Vagina (tissue), 2 donors: Measurements from ENCODE around the gene NCOA7. TPM values are rescaled to one million over a fixed set of nuclear protein-coding genes. Genes with fewer than 3 reads are reported as not detected.
A peak's percentile ranks its signal among the peaks of the same experiment; 100 is the strongest.

Experiments used
- DNase-seq, 2 donors: peaks; one replicate each; pipeline ENCODE4 v3.0.0-alpha.2; 2017; ENCODE audit errors: extremely low spot score in 2 of 2
- H3K27ac ChIP-seq: fragments of 200-600 bp; sonication (generic); one replicate; pipeline ENCODE4 v1.5.1; 2019
- H3K27me3 ChIP-seq: fragments of 200-600 bp; sonication (generic); one replicate; pipeline ENCODE4 v1.5.1; 2019
- H3K36me3 ChIP-seq, 2 donors: fragments of 200-600 bp; sonication (generic); one replicate each; pipeline ENCODE4 v1.5.1; 2017 to 2019
- H3K4me1 ChIP-seq: fragments of 200-600 bp; sonication (generic); one replicate; pipeline ENCODE4 v1.5.1; 2019
- H3K4me3 ChIP-seq, 2 donors: fragments of 200-600 bp; sonication (generic); 1 replicate in 1 of 2; 2 replicates in 1 of 2; pipeline ENCODE4 v1.5.1; 2016 to 2019
- H3K9me3 ChIP-seq: fragments of 200-600 bp; sonication (generic); one replicate; pipeline ENCODE4 v1.5.1; 2019
- CTCF ChIP-seq, 3 experiments: fragments of 450-650 bp in 2 of 3; fragments of 200-600 bp in 1 of 3; sonication (generic) in 1 of 3; IDR thresholded peaks; one replicate each; pipeline ENCODE4 v1.5.1; 2017 to 2019; ENCODE audit warnings: antibody characterized with exemption in 3 of 3, mild to moderate bottlenecking in 2 of 3, moderate library complexity in 2 of 3
- POLR2A ChIP-seq, 2 donors: fragments of 450-650 bp; IDR thresholded peaks; one replicate each; pipeline ENCODE4 v1.6.1; 2017; ENCODE audit warnings: antibody characterized with exemption in 2 of 2, mild to moderate bottlenecking in 2 of 2, moderate library complexity in 2 of 2
- POLR2AphosphoS5 ChIP-seq, 2 donors: sonication (generic); formaldehyde crosslinking; IDR thresholded peaks; one replicate each; pipeline ENCODE4 v1.9.0; 2017; ENCODE audit warnings: antibody characterized with exemption in 2 of 2, mild to moderate bottlenecking in 2 of 2, low read depth in 1 of 2; ENCODE audit not compliant: insufficient read depth in 1 of 2
- intact Hi-C: fragments of 100-400 bp; cut with DNase I; formaldehyde crosslinking; loops from one replicate; pipeline ENCODE4 v1.15.1; 2023
- total RNA-seq: library from RNA; depleted of rRNA; stranded (reverse); fragments of >200 nt; gene quantifications from one replicate; pipeline ENCODE4 v1.2.3, GENCODE V29; 2016

Gene NCOA7
- total RNA-seq, 1 donor from 2014 or later, result 48.6 TPM

GRCh38 chr6:125812394-125813292 lies 21.9 kb downstream of the NCOA7 start:
- Histone ChIP-seq H3K27me3 (no peaks in the 10 kb centered on the region), H3K9me3 (no peaks in the 10 kb centered on the region), H3K36me3 (peaks cover 0 to 9% of the 10 kb centered on the region in 2 donors), H3K4me3 (no peak overlapping the region), H3K4me1 (peaks cover 27% of the 10 kb centered on the region), H3K27ac (peak overlapping the region; percentile 15)
- intact Hi-C loops, result no loop called here
- no peak for TF ChIP-seq CTCF (IDR thresholded peaks at IDR 0.05)
- no peak for TF ChIP-seq POLR2A (IDR thresholded peaks at IDR 0.05)
- TF ChIP-seq POLR2AphosphoS5 (IDR thresholded peaks at IDR 0.05; ENCODE audit: insufficient read depth in 1 of 2, low read depth in 1 of 2), result no peak
- no peak for DNase-seq

DNA sequence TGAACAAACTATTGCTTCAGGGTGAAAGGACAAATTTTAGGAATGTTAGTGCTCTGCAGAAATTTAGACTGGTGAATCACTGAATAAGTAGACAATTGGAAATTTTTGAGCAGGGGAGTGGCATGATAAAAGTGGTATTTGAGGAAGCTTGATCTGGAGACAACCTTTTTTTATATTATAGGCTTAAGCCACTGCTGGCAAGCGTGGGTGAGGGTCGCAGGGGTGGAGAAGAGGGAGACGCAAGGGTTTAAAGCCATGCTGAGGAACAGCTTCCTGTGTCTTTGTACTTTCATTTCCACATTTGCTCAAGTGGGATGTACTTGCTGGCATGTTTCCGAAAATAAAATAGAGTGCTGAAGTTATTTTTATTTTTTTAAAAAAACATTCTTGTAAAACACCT lies 23.7 kb downstream of the NCOA7 start:
- Histone ChIP-seq H3K27me3 (no peaks in the 10 kb centered on the region), H3K4me1 (peaks cover 32% of the 10 kb centered on the region), H3K9me3 (no peaks in the 10 kb centered on the region), H3K27ac (no peak overlapping the region), H3K4me3 (no peak overlapping the region), H3K36me3 (no peaks in the 10 kb centered on the region)
- TF ChIP-seq POLR2AphosphoS5 (IDR thresholded peaks at IDR 0.05; ENCODE audit: insufficient read depth in 1 of 2, low read depth in 1 of 2) (no peak), POLR2A (IDR thresholded peaks at IDR 0.05) (no peak), CTCF (IDR thresholded peaks at IDR 0.05) (no peak)
- intact Hi-C loops, result no loop called here
- no peak for DNase-seq

DNA sequence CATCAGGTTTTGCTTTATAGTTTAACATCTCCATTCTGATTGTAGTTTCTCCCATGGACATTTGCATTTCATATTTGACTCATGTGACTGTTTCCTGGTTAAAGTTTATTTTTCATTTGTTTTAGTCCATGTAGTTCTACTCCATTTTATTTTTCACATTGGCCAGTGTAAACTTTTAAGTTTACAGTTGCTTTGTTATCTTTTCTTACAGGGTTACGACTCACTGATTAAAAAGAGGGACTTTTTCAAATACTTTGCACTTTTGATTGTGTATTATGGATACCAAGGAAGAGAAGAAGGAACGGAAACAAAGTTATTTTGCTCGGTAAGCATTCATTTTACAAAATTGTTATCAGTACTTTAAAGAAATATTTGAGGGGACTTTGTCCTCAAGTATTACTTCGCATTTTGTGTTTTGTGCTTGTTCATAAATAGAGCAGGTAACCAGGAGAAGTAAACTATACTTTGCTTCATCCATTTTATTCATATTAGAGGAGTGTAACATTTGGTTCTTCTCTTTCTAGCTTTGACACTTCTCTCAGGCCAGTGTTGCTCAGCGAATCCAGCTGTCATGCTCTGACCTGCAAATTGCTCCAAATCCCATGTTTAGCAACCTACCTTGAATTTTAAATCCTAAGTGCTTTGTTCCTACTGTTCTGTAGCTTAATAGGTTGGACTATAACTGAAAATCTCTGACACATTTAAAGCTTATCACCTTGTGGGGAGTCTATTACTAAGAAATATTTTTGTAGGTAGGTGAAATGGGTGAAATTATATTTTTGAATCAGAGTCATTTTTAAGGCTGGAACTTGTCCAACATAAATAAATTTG lies 24.5 kb downstream of the NCOA7 start:
- DNase-seq, result no peak
- intact Hi-C loops, result no loop called here
- Histone ChIP-seq H3K27ac (no peak overlapping the region), H3K36me3 (no peaks in the 10 kb centered on the region), H3K4me1 (peaks cover 32% of the 10 kb centered on the region), H3K27me3 (no peaks in the 10 kb centered on the region), H3K4me3 (no peak overlapping the region), H3K9me3 (no peaks in the 10 kb centered on the region)
- TF ChIP-seq POLR2A (IDR thresholded peaks at IDR 0.05) (no peak), CTCF (IDR thresholded peaks at IDR 0.05) (no peak), POLR2AphosphoS5 (IDR thresholded peaks at IDR 0.05; ENCODE audit: insufficient read depth in 1 of 2, low read depth in 1 of 2) (no peak)

- no peak for DNase-seq
- intact Hi-C loops, result no loop called here
- Histone ChIP-seq H3K4me1 (peaks cover 31% of the 10 kb centered on the region), H3K27me3 (no peaks in the 10 kb centered on the region), H3K4me3 (no peak overlapping the region), H3K36me3 (no peaks in the 10 kb centered on the region), H3K27ac (no peak overlapping the region), H3K9me3 (no peaks in the 10 kb centered on the region)
- TF ChIP-seq CTCF (IDR thresholded peaks at IDR 0.05), result no peak
- TF ChIP-seq POLR2A (IDR thresholded peaks at IDR 0.05), result no peak
- no peak for TF ChIP-seq POLR2AphosphoS5 (IDR thresholded peaks at IDR 0.05; ENCODE audit: insufficient read depth in 1 of 2, low read depth in 1 of 2)
Measured at GRCh38 chr6:125816828-125817280, 26.1 kb downstream of the NCOA7 start.
